Panc1 (cell line): ENCODE data around the gene AGBL4. TPM values are rescaled to one million over a fixed set of nuclear protein-coding genes. Genes with fewer than 3 reads are reported as not detected.

Source experiments
- ATAC-seq: fragments of 200-7000 bp; cut with Tn5 transposase; 2 replicates; pipeline ENCODE4 v1.9.1; 2020; ENCODE audit warnings: mild to moderate bottlenecking, moderate library complexity
- BruUV-seq: library from RNA; stranded (reverse); fragments of 400-500 nt; replicated peaks from 2 replicates; lab custom pipeline; 2021; lab: Mats Ljungman, UMichigan
- CTCF ChIA-PET: fragments of 300-600 bp; sonication (Branson Sonifier 250); formaldehyde crosslinking; loops from one replicate; lab custom pipeline; 2022; ENCODE audit warnings: antibody characterized with exemption; lab: Charles Lee
- POLR2A ChIA-PET: fragments of 300-600 bp; sonication (Branson Sonifier 250); formaldehyde crosslinking; loops from one replicate; lab custom pipeline; 2022; ENCODE audit warnings: antibody characterized with exemption; lab: Charles Lee
- DNase-seq: peaks from one replicate; pipeline ENCODE4 v3.0.0-alpha.2; 2010; ENCODE audit warnings: low read depth, low spot score
- H3K27ac ChIP-seq: 2 replicates; pipeline ENCODE4 v1.5.1; 2011; ENCODE audit warnings: mild to moderate bottlenecking, low read length, inconsistent platforms
- H3K27me3 ChIP-seq: fragments of 200-500 bp; sonication (Bioruptor generic); 2 replicates; pipeline ENCODE4 v1.6.0; 2014; ENCODE audit warnings: low read length, inconsistent platforms; ENCODE audit not compliant: control insufficient read depth, insufficient read depth
- H3K36me3 ChIP-seq: fragments of 200-500 bp; sonication (Bioruptor generic); 2 replicates; pipeline ENCODE4 v1.5.1; 2014; ENCODE audit warnings: inconsistent platforms, mild to moderate bottlenecking, low read length, moderate library complexity; ENCODE audit not compliant: control insufficient read depth, insufficient read depth
- H3K4me1 ChIP-seq: 2 replicates; pipeline ENCODE4 v1.5.1; 2011; ENCODE audit warnings: inconsistent platforms, mild to moderate bottlenecking, low read length, moderate library complexity; ENCODE audit not compliant: control insufficient read depth, insufficient read depth
- H3K4me3 ChIP-seq, 2 experiments: 2 replicates each; pipeline ENCODE4 v1.5.1; 2011 to 2012; ENCODE audit warnings: low read depth in 2 of 2, low read length in 2 of 2, mild to moderate bottlenecking in 2 of 2, inconsistent platforms in 1 of 2, moderate library complexity in 1 of 2
- H3K9me3 ChIP-seq: fragments of 200-500 bp; sonication (Bioruptor generic); 2 replicates; pipeline ENCODE4 v1.5.1; 2014; ENCODE audit warnings: low read depth, mild to moderate bottlenecking, inconsistent platforms, low read length, moderate library complexity; ENCODE audit not compliant: control insufficient read depth, insufficient read depth
- CTCF ChIP-seq: fragments of 450-650 bp; IDR thresholded peaks from 2 replicates; pipeline ENCODE4 v1.5.1; 2017; ENCODE audit warnings: mild to moderate bottlenecking
- POLR2AphosphoS5 ChIP-seq: IDR thresholded peaks from 2 replicates; pipeline ENCODE4 v1.6.1; 2012; ENCODE audit warnings: mild to moderate bottlenecking, low read depth, low read length, moderate library complexity
- REST ChIP-seq, 2 experiments: IDR thresholded peaks; 2 replicates each; pipeline ENCODE4 v1.6.1; 2011 to 2012; ENCODE audit warnings: low read depth in 2 of 2, control low read depth in 1 of 2, low read length in 1 of 2, mild to moderate bottlenecking in 1 of 2, moderate library complexity in 1 of 2; ENCODE audit not compliant: insufficient read depth in 1 of 2
- SIN3A ChIP-seq: IDR thresholded peaks from 2 replicates; pipeline ENCODE4 v1.6.1; 2012; ENCODE audit warnings: low read depth, mild to moderate bottlenecking, low read length, moderate library complexity, borderline replicate concordance; ENCODE audit not compliant: insufficient read depth
- TCF7L2 ChIP-seq: IDR thresholded peaks from 2 replicates; pipeline ENCODE4 v1.6.1; 2011; ENCODE audit warnings: mild to moderate bottlenecking, low read depth, low read length, inconsistent platforms
- in situ Hi-C: cut with HindIII; loops from 2 replicates; pipeline ENCODE4 v1.10.0; 2016; ENCODE audit warnings: low sequenced_read_pairs, low pct_unique_long_range_greater_than_20kb
- intact Hi-C: fragments of 100-400 bp; cut with micrococcal nuclease; formaldehyde crosslinking; loops from one replicate; pipeline ENCODE4 v1.10.0; 2022; ENCODE audit not compliant: unreplicated experiment
- total RNA-seq: library from RNA; stranded (reverse); gene quantifications from one replicate; pipeline ENCODE4 v1.2.1, GENCODE V29; 2021; ENCODE audit not compliant: unreplicated experiment

The AGBL4 gene
- total RNA-seq, 1 experiment from 2014 or later = not detected

GRCh38 chr1:49854741-49855140, 169.0 kb downstream of the AGBL4 start:
- no peaks in the 10 kb centered on the region for H3K9me3 ChIP-seq
- DNase-seq = no peak
- H3K4me1 ChIP-seq = no peaks in the 10 kb centered on the region
- intact Hi-C loops (no loop called here), in situ Hi-C loops (no loop called here)
- ChIA-PET POLR2A (no interaction called here), CTCF (no interaction called here)
- BruUV-seq = no TSS peak
- no peaks in the 10 kb centered on the region for H3K27me3 ChIP-seq
- no peak for ATAC-seq
- no peak overlapping the region for H3K27ac ChIP-seq
- H3K4me3 ChIP-seq = no peak overlapping the region
- H3K36me3 ChIP-seq = no peaks in the 10 kb centered on the region
- no peak for TF ChIP-seq CTCF
- TF ChIP-seq POLR2AphosphoS5 = no peak
- no peak for TF ChIP-seq SIN3A
- TF ChIP-seq TCF7L2 = no peak
- no peak for TF ChIP-seq REST (IDR thresholded peaks at IDR 0.05; ENCODE audit: insufficient read depth in 1 of 2, low read depth in 2 of 2, low read length in 1 of 2)

GRCh38 chr1:49842596-49842995, 181.2 kb downstream of the AGBL4 start:
- TF ChIP-seq POLR2AphosphoS5 (no peak), CTCF (no peak), REST (IDR thresholded peaks at IDR 0.05; ENCODE audit: insufficient read depth in 1 of 2, low read depth in 2 of 2, low read length in 1 of 2) (no peak), SIN3A (no peak), TCF7L2 (no peak)
- ChIA-PET CTCF (no interaction called here), POLR2A (no interaction called here)
- no peaks in the 10 kb centered on the region for H3K36me3 ChIP-seq
- intact Hi-C loops (no loop called here), in situ Hi-C loops (no loop called here)
- H3K4me1 ChIP-seq = no peaks in the 10 kb centered on the region
- no TSS peak for BruUV-seq
- H3K4me3 ChIP-seq = no peak overlapping the region
- no peak overlapping the region for H3K27ac ChIP-seq
- DNase-seq = no peak
- peaks cover 3% of the 10 kb centered on the region; the same call in 1 of the 2 replicates for H3K9me3 ChIP-seq
- no peaks in the 10 kb centered on the region for H3K27me3 ChIP-seq
- ATAC-seq = no peak
